Thyroid gland (tissue), 4 donors: ENCODE measurements around the gene HAO1.

Experiments used
- POLR2A ChIP-seq, 2 donors: fragments of 450-650 bp; IDR thresholded peaks; one replicate each; pipeline ENCODE4 v1.6.1; 2017; ENCODE audit warnings: antibody characterized with exemption in 2 of 2, mild to moderate bottlenecking in 2 of 2, moderate library complexity in 1 of 2
- TF ChIP-seq, protein P1 (sequence below), 6 experiments: fragments of 200-600 bp in 3 of 6; fragments of 450-650 bp in 3 of 6; sonication (generic) in 3 of 6; IDR thresholded peaks; one replicate each; pipeline ENCODE4 v1.5.1; 2016 to 2019; ENCODE audit warnings: antibody characterized with exemption in 6 of 6, mild to moderate bottlenecking in 2 of 6, inconsistent platforms in 1 of 6, moderate library complexity in 1 of 6

DNA sequence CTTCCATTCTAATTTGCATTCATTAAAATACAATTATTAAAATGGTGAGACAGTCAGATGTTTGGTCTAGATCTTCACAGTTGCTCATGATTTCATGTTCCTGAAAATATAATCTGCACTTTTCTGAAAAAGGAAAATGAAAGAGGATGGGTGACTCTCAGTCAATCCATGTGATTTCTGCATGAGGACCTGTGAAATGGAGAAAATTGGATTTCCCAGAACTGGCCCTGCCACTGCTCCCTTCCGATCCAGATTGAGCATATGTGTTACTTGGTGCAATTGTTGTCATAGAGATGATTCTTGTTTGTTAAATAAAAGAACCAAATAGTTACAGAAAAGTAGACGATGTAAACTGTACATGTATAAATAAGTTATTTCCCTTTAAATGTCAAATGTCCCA lies 37.4 kb downstream of the HAO1 start:
- TF ChIP-seq, protein P1, sequence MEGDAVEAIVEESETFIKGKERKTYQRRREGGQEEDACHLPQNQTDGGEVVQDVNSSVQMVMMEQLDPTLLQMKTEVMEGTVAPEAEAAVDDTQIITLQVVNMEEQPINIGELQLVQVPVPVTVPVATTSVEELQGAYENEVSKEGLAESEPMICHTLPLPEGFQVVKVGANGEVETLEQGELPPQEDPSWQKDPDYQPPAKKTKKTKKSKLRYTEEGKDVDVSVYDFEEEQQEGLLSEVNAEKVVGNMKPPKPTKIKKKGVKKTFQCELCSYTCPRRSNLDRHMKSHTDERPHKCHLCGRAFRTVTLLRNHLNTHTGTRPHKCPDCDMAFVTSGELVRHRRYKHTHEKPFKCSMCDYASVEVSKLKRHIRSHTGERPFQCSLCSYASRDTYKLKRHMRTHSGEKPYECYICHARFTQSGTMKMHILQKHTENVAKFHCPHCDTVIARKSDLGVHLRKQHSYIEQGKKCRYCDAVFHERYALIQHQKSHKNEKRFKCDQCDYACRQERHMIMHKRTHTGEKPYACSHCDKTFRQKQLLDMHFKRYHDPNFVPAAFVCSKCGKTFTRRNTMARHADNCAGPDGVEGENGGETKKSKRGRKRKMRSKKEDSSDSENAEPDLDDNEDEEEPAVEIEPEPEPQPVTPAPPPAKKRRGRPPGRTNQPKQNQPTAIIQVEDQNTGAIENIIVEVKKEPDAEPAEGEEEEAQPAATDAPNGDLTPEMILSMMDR (IDR thresholded peaks at IDR 0.05): no peak
- no peak for TF ChIP-seq POLR2A (IDR thresholded peaks at IDR 0.05)
